ENCODE results near the gene CCDC174. TPM values are rescaled to one million over a fixed set of nuclear protein-coding genes. Genes with fewer than 3 reads are reported as not detected.
"Not testable (repeated sequence)": the region's sequence is repeated elsewhere in the genome, so short reads cannot be mapped to it uniquely, and the experiment has no call there.

The CCDC174 gene
- total and polyA plus RNA-seq, 2 of the 4 experiments (the other 2 are of a cell fraction) = 5.9 to 9.6 TPM

GRCh38 chr3:14652360-14652907 is 872 bp downstream of the CCDC174 start:
- H2AK9ac ChIP-seq (replicated peaks; ENCODE audit: low read depth, low read length, poor library complexity) = peak overlapping the region; percentile 95
- H4K20me1 ChIP-seq (ENCODE audit: insufficient read depth, low read length); H3K4me1 ChIP-seq (ENCODE audit: control insufficient read depth, insufficient read depth, low read length); H3K36me3 ChIP-seq (ENCODE audit: control insufficient read depth, insufficient read depth, low read length); H2BK15ac ChIP-seq (ENCODE audit: low read depth, low read length); H2BK120ac ChIP-seq (ENCODE audit: low read depth, low read length); H3K27me3 ChIP-seq (ENCODE audit: control insufficient read depth, insufficient read depth, low read length); H2BK5ac ChIP-seq (ENCODE audit: low read depth, low read length, poor library complexity, severe bottlenecking); BruUV-seq (replicated peaks); H3K18ac ChIP-seq (ENCODE audit: low read depth, low read length); H3K9me1 ChIP-seq (ENCODE audit: insufficient read depth, low read length); H2BK20ac ChIP-seq (ENCODE audit: low read depth, low read length); dilution Hi-C loops (cut with HindIII; ENCODE audit: low sequenced_read_pairs, unreplicated experiment); ATAC-seq (ENCODE audit: low read depth); H3K9me3 ChIP-seq (ENCODE audit: control insufficient read depth, insufficient read depth, low read length): not testable (repeated sequence)
- ChIA-PET CTCF (interaction anchor here (0.6 kb wide), 2 partner anchors 11 to 469 kb away, joined by 4 to 6 read pairs; no protein-coding TSS in a partner anchor), POLR2A (ENCODE audit: unreplicated experiment) (interaction anchor here (1.0 kb wide), 1 partner anchor 433 kb away, joined by 9 read pairs; no protein-coding TSS in a partner anchor)
- peak overlapping the region; percentile 90; the same call in 1 of the 2 replicates for H3K56ac ChIP-seq (ENCODE audit: extremely low read depth, insufficient read depth, low read length)
- H4K8ac ChIP-seq (ENCODE audit: low read depth in 2 of 2, low read length in 2 of 2) = peak overlapping the region; percentile 58 to 94
- in situ Hi-C loops (cut with MboI; ENCODE audit: low sequenced_read_pairs) (loop anchor here (25.0 kb wide), 1 partner anchor 385 kb away; no protein-coding TSS in a partner anchor), intact Hi-C loops (cut with micrococcal nuclease) (loop anchor here (2.0 to 5.0 kb wide), 4 partner anchors 74 to 450 kb away; no protein-coding TSS in a partner anchor)
- peak overlapping the region; percentile 80 for H4K5ac ChIP-seq (ENCODE audit: low read depth, low read length)
- peak overlapping the region; percentile 97 for H2AFZ ChIP-seq (replicated peaks; ENCODE audit: low read length, poor library complexity)
- WGBS, 2 experiments (ENCODE audit: extremely low coverage in 2 of 2, insufficient read length in 1 of 2) = 94% methylated on average over 3 of the region's 21 CpGs; no CpG with 5 or more reads in 1 of the 2 experiments
- peak overlapping the region; percentile 99 for H3K4me2 ChIP-seq (ENCODE audit: low read depth, low read length)
- peak overlapping the region; percentile 30; the same call in 1 of the 2 replicates for H2AK5ac ChIP-seq (ENCODE audit: low read depth, low read length)
- H3K79me1 ChIP-seq (ENCODE audit: low read depth in 1 of 2, low read length in 2 of 2) = peaks cover 11 to 15% of the 10 kb centered on the region in 2 experiments
- peak overlapping the region; percentile 90 for H3K4ac ChIP-seq (ENCODE audit: low read depth, low read length)
- peak; percentile 34; the same call in 1 of the 2 replicates for TF ChIP-seq CEBPB (IDR thresholded peaks at IDR 0.05; ENCODE audit: low read depth, low read length)
- H3K4me3 ChIP-seq (ENCODE audit: insufficient read depth, low read depth, low read length) = peak overlapping the region; percentile 62
- peak overlapping the region; percentile 85 for H3K27ac ChIP-seq (ENCODE audit: insufficient read depth, low read length)
- peak overlapping the region; percentile 89 for H3K14ac ChIP-seq (replicated peaks; ENCODE audit: low read depth, low read length)
- H3K9ac ChIP-seq (ENCODE audit: low read depth, low read length) = peak overlapping the region; percentile 94
- peak overlapping the region; percentile 66 for H3K23ac ChIP-seq (ENCODE audit: low read depth, low read length)
- peak overlapping the region; percentile 75 for H4K91ac ChIP-seq (ENCODE audit: insufficient read depth, low read depth, low read length)
- DNase-seq = peak; percentile 22

Measured in IMR-90 (cell line).